HPDE6-E6E7 (cell line): ENCODE results near the gene INPP5F.

Source experiments
- DNase-seq: peaks from one replicate; pipeline ENCODE4 v3.0.0; 2011; ENCODE audit warnings: missing footprints; ENCODE audit errors: extremely low spot score

The INPP5F gene

GRCh38 chr10:119725828-119726675 is at the start of gene INPP5F:
Gene INPP5F (plus strand): TSS chr10:119726050. CDS start chr10:119726263, 213 bp downstream.
- DNase-seq: peak; percentile 97

- DNase-seq: no peak
Observed at GRCh38 chr10:119677126-119677525, 48.7 kb upstream of the INPP5F start.

- DNase-seq: no peak
Observed at GRCh38 chr10:119677904-119678755, 47.7 kb upstream of the INPP5F start.

GRCh38 chr10:119679480-119679829 is 46.4 kb upstream of the INPP5F start:
- no peak for DNase-seq

DNA sequence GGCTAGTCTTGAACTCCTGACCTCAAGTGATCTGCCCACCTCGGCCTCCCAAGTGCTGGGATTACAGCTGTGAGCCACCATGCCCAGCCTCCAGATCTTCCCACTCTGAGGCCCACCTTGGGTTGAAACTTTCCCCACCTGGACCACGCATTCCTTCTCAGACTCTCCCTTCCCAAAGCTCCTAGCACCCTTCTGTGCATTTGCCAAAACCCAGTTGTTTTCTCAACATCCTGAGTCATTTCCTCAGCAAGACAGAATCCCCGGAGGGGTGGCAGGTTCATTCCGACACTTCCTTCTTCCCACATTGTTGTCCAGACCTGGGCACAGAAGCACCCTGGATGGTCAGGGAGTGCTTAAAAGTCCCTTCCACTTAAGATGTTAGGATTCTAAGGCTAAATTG is 45.8 kb upstream of the INPP5F start:
- peak; percentile 81 for DNase-seq

DNA sequence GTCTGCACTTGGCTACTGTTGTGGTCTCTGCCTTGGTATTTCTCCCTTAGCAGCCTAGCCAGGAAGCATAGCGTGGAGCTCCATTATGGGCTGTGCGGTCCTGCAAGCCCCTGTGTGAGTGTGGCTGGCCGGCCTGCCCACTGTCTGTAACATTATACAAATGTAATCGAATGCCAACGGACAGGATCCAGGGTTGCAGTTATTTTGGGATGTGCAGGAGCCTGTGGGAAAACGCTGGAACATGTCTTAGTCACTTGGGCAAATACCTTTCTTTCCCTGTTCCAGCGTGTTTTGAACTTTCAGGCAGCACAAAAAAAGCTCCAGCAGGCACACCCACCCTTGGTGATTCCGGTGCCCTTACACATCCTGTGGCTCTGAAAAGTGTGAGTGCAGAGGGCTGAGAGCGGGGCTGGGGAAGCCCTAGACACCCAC is 45.2 kb upstream of the INPP5F start:
- peak; percentile 39 for DNase-seq

DNA sequence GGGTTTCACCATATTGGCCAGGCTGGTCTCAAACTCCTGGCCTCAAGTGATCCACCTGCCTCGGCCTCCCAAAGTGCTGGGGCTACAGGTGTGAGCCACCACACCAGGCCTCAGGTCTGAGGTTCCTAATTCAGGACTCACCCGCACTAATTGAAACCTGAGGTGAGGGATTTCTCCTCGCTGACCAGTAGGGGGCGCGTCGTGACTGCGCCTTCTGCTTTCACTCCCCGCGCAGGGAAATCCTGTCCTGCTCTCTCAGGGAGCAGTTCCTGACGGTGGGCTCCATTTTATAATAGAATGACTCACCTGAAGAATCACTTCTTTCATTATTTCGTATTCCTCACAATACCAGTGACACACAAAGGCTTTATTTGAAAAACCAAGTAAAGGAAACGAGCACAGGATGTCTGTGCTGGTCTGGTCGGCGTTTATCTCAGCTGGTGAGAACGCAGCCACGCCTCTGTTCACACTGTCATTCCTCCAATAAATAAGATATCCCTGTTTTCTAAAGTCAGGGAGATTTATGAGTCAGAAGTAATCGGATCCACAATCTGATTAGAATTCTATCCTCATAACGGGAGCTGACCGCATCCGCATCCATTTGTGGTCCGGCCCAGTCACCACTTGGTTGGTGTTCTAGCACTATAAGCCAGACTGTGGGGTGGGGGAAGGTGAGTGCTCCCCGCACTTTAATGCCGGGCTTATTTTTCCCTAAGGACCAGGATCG is 39.2 kb upstream of the INPP5F start:
- peak; percentile 77 for DNase-seq

- no peak for DNase-seq
Observed at GRCh38 chr10:119687192-119688032, 38.4 kb upstream of the INPP5F start.

DNA sequence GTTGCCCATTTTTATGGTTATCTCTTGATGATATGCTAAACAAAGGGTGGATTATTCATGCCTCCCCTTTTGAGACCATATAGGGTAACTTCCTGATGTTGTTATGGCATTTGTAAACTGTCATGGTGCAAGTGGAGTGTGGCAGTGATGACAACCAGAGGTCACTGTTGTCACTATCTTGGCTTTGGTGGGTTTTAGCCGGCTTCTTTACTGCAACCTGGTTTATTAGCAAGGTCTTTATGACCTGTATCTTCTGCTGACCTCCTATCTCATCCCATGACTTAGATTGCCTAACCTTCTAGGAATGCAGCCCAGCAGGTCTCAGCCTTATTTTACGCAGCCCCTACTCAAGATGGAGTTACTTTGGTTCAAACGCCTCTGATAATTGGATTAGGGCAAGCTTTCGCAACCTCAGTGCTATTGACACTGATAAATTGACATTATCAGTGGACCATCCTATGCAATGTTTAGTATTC is 37.8 kb upstream of the INPP5F start:
- DNase-seq: no peak

DNA sequence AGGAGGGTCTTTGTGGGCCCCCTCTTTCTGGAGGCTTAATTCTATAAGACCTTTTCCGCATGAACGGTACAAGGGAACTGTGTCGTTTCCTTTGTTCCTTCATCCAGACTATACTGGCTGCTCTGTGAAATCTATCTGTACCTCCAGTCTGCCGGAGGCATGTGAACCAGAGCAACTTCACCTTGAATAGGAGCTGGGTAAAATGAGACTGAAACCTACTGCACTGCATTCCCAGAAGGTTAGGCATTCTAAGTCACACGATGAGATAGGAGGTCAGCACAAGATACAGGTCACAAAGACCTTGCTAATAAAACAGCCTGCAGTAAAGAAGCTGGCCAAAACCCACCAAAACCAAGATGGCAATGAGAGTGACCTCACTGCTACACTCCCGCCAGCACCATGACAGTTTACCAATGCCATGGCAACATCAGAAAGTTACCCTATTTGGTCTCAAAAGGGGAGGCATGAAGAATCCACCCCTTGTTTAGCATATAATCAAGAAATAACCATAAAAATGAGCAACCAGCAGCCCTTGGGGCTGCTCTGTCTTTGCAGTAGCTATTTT is 36.8 kb upstream of the INPP5F start:
- DNase-seq: no peak

- no peak for DNase-seq
Observed at GRCh38 chr10:119691726-119692125, 34.1 kb upstream of the INPP5F start.

DNA sequence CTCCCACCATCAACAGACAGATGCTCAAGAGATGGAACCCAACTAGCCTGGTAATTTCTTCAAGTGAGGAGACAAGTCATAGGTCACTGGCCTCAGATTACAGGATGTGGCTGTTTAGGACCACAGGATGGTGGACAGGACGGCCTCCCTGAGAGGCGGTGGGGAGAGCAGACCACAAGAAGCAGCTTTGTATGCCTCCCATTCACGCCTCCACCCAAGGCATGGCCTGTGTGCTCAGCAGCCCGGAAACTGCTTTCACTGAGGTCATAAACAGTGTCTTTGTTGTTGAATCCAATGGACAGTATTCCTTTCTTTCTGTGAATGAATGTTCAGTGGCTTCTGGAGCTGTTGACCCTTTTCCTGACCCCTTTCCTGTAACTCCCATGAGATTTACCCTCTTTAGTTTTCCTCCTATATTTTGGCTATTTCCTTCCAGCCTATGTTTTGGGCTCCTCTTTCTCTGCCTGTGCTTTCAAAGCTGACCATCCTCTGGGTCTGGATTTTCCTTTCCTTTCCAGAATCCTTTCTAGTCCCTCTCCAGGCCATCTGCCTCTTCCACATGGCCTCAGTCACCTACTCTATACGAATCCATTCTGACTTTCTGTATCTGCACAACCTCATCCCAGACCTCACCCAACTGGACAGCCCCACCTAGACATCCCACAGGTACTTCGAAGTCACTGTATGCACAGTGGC is 32.4 kb upstream of the INPP5F start:
- DNase-seq: no peak

GRCh38 chr10:119694608-119695007 is 31.2 kb upstream of the INPP5F start:
- no peak for DNase-seq

- no peak for DNase-seq
Observed at GRCh38 chr10:119700321-119700954, 25.4 kb upstream of the INPP5F start.

- no peak for DNase-seq
Observed at GRCh38 chr10:119701861-119702260, 24.0 kb upstream of the INPP5F start.

- no peak for DNase-seq
Observed at GRCh38 chr10:119702583-119702982, 23.3 kb upstream of the INPP5F start.

DNA sequence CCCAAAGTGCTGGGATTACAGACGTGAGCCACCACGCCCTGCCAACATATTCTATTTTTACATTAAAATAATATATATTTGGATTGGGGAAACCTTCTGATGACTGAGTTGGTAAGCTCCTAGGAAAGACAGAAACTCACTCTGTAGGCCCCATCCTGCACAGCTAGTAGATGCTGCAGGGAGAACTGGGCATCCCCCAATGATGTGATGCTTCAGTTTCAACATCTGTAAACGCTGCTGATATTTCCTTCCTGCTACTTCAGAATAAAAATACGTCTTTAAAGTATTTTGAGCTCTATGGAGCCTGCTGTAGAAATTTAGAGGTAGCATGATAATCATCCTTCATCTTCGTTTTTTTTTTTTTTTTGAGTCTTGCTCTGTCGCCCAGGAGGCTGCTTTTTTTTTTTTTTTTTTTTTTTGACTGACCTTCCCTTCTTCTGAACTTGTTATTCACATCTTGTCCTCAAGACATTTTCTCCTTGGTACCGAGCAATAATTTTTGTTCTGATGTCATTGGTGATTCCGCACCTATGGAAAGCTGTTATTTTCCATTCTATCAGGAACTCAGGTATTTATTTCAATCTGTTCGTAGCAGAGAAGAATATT is 21.8 kb upstream of the INPP5F start:
- DNase-seq: no peak

DNA sequence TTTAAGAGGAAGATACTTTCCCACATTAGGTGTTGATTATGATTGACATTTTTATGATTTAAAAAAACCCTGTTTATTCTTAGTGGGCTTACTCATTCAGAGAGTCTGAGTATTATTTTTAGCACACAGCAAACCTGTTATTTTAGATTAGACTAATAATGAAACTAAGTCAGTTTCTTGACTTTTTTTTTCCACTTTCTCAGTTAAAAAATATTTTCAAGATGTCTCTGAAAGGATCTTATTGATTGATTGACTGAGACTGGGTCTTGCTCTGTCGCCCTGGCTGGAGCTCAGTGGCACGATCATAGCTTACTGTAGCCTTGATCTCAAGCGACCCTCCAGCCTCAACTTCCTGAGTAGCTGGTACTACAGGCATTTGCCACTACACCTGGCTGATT is 20.4 kb upstream of the INPP5F start:
- no peak for DNase-seq
